Stimulated activated CD8-positive, alpha-beta memory T cell treated with anti-CD3 and anti-CD28 coated beads, Interleukin-7, amount 100 ng/mL, for 4 hours (primary cell): ENCODE results near the gene LRRC32.
"Not testable (repeated sequence)": the region's sequence is repeated elsewhere in the genome, so short reads cannot be mapped to it uniquely, and the experiment has no call there.

Experiments
- DNase-seq, 2 donors: peaks; one replicate each; pipeline ENCODE4 v3.0.0-alpha.2; 2020; ENCODE audit warnings: low read depth in 2 of 2

LRRC32 gene

DNA sequence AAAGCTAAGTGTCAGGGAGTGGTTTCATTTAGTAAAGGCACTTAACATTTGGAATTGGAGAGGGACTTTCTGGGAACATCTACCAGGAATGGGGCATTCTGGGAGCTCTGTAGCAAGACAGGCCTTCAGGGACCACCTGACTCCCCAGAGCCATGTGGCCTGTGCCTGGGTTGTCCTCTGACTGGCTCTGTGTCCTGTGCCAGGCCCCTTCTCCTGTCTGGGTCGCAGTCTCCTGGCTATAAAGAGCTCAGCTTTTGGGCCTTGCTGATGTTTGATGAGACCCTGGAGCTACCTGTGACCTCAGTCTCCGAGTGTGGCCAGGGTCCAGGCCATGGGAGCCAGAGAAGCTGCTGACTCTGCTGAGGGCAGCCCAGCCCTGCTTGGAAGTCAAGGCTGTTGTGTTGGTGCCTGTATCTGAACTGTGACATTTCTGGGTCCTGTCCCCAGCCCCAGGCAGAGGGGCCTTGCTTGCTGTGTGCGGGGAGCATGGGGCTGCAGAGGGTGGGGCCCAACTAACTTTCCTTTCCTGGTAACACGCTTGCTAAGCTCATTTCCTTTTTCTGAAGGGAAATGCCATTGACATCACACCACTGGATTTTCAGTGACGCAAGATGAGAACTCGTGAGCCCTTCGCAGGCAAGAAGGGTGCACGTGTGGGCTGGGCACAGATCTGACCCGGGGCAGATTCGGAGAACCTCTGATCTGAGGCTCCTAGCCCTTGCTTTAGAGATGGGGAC lies 41.3 kb downstream of the LRRC32 start:
- DNase-seq, result peak in 1 of 2 donors; percentile 3

DNA sequence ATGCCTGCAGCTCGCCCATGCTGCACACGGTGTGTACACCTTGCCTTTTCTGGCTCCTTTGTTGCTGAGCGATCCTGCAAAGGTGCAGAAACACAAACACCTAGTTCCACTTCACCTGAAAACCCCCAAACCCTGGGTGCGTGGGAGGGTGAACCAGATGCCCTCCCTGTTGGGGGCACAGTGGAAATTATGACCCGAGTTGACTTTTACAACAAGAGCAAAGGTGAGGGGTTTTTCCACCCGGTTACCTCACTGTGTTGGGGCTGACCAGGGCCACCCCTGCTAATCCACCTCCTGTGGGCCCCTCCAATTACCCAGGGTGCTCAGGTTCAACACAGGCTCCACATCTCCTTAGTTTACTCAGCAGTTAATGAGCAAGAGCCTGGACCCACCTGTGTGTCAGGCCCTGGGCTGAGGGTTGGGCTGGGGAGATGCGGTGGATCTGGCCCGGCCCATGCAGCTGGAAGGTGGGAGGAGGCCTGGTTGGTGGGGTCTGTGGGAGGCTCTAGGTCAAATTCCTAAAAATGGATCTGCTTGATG lies 42.1 kb downstream of the LRRC32 start:
- DNase-seq, result peak; percentile 34 to 41

DNA sequence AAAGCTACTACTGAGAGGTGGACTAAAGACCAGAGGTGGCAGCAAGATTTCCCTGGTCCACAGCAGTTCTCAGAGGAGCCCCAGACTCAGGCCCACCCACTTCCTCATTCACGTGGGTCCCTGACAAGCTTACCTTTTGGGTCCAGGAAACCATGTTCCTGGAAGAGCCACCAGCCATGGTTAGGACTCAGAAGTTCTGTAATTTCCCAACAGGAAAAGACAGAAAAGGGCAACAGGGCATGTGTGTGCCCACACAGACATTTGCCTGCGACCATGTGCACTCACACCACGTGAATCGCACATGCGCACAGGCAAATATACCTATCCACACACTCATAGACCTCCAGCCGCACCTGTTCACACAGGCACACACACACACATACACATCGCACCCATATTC lies 42.9 kb downstream of the LRRC32 start:
- DNase-seq, result no peak

DNA sequence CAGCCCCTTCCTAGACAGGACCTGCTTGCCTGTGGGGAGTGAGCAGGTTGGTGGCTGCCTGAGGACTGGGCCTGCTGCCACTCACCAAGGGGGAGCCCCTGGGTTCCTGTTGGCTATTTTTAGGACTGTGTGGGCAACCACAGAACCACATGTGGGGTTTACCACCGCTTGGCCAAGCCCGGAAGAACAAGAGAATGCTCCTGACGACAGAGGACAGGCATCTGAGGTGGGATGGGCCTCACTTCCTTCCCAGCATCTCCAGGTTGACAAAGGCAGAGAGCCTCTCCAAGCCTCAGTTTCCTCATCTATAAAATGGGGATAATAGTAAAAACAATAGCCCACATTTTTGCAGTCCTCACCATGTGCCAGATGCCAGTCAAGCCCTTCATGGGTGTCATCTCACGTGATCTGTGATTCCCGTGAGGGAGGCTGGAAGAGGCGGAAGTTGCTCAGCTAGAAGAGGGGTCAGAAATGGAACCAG lies 43.6 kb downstream of the LRRC32 start:
- peak; percentile 23 to 36 for DNase-seq

DNA sequence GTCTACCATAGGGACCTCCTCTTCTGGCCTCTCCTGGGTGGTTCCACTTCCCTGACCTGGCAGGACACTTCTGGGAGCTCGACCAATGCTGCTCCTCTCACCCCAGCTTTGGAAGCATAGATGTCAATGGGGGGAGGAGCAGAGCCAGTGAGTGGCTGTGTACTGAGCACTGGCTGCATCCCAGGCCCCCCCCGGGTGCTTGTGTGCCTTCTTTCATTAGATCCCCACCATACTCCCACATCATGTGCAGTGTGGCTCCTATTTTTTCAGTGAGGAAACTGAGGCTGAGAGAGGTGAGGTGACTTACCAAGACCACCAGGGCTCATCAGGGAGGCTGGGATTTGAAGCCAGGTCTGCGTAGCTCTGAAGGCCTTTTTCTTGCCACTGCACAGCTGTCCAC lies 44.3 kb downstream of the LRRC32 start:
- no peak for DNase-seq

DNA sequence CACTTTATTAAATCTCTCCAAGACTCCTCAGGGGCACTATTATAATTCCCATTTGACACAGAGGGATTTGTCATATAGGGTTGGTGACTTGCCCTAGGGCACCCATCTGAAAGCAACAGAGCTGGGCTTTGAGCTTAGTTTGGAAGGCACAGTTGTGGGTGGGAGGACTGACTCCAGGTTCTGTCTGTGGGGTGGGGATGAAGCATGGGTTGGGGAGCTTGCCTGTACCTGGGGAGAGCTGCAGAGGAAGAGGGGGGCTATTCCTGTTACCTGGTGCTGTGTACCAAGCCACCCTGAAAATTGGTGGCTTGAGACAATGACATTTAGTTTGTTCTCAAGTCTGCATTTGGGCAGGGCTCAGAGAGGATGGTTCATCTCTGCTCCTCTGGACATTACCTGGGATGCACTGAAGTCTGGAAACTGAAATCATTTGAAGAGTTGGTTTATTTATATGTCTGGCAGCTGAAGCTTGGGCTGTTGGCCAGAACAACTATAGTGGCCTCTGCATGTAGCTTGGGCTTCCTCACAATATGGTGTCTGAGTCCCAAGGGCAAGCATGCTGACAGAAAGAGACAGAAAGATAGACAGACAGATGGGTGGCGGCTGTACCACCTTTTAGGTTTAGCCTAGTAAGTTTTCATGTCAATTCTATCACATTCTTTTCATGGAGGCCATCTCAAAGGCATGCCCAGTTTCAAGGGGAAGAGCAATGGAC lies 44.9 kb downstream of the LRRC32 start:
- no peak for DNase-seq

DNA sequence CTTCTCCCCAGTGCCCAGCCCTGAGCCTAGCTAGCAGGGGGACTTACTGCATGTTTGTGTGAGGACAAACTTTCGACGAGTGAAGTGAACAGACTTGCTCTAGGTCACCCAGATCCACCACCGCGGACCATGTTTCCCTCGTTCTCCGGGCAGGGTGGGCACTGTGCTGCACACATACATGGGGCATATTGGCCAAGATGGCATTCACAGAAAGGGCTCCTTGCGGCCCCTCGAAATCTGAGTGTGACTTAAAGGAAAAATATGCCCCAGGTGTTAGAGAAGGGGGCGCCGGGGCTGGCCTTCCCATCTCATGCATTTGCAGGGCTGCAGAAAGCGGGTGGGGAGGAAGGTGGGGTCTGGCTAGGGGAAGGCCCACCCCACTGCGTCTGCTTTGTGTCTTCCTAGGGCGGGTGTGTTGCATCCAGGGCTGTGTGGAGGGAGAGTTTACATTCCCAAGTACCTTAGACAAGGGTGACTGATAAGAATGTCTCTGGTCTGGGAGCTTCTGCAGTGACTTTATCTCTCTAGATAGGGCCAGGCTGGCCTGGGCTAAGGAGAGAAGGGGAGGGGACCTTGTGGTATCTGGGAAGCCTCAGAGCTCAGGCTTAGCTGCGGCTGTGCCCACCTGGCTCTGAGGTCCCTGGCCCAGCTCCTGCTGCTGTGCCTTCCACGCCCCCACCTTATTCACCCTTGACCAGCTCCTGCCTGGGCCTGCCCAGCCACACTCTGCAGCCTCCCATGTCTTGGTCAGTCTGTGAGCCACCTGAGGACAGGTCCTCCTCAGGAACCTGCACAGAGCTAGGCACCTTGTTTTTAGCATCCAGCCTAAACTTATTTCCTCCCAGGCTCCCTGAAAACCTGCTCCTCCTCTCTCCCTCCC lies 45.8 kb downstream of the LRRC32 start:
- DNase-seq, result no peak

DNA sequence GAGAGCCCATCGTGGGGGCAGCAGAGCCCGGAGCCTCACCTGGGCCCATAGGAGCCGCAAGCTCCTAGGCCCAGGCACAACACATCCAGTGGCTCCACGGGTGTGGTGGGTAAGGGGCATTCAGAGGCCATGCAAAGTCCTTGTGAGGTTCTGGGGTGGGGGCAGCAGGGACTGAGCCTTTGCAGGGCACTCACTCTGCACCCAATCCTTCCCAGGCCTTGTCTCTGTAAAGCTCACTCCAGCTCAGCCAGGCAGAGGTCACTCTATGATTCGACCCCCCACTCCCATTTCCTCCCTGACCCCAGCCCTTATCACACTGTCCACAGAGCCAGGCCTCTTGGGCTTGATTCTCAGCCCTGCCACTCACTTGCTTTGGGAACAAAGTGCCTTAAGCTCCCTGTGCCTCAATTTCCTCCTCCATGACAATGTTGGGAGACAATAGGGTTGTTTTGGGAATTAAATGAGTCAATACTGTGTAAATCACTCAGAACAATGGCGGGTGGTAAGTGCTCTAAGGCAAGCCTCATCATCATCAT lies 46.6 kb downstream of the LRRC32 start:
- no peak for DNase-seq

DNA sequence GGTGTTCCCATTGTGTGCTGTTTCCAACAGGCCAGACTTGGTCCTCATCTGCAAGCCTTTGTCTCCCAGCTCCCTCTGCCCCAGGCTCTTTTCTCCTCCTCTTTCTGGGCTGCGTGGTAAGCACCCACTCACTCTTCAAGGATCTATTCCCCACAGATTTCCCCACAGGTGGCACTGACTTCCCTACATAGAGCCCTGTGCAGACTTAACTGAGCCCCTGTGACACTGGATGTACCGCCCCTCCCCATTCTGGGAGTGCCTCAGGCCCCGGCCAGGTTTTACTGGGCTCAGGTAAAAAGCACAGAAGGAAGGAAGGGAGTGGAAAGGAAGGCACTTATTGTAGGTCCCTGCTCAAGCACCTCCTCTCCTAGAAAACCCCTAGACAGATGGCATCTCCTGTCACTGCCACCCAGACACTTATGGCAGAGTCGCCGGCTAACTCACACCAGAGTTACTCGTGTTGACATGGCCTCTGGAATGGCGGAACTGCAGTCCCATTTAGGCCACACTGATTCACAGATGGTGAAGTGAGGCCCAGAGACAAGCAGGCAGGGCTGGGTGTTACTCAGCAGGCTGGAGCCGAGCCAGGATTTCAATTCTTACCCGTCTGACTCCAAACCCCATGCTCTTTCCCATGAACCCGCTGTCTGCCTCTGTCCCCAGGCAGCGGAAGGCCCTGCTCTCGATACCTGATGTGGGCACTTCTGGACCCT lies 47.2 kb downstream of the LRRC32 start:
- no peak for DNase-seq

DNA sequence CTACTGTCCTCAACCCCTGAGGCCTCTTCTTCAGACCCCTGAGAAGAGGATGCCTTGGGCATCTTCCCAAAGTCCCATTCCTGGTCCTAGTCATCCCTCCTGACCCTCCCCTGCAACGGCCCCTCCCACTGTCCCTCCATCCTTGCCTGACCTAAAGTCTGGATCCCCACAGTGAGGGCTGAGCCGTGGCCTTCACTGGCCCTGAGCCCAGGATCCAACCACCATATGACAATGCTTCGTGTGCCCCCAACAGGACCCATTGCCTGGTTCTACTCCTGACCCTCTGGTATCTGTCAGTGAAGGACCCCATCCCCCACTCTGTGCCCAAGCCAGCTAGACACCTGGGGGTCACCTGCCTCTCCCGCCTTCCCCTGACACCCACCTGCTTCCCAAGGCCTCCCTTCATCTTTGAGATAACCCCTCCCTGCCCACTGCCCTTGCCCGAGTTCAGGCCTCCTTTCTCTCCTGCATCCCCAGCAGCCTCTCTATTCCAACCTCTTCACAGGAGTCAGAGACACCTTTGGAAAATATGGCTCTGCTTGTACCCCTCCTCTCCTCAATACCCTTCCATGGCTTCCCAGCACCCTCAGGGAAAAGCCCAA lies 48.0 kb downstream of the LRRC32 start:
- no peak for DNase-seq

DNA sequence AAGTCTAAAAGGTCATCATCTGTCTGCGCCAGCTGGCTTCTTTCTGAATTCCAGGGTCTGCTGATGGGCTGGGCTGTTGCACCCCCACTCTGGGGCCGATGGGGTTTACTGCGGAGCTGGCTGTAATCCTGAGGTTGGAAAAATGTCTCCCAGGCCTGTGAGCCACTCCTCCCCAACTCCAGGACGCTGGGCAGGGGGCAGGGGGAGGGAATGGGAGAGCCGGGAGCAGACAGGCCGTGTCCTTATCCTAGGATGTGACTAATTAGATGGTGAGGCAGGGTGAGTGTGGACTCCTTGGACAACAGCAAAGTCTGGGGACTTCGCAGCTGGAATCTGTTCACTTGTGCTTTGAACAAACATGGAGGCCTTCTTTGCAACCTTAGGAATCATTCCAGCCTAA lies 48.7 kb downstream of the LRRC32 start:
- no peak for DNase-seq

DNA sequence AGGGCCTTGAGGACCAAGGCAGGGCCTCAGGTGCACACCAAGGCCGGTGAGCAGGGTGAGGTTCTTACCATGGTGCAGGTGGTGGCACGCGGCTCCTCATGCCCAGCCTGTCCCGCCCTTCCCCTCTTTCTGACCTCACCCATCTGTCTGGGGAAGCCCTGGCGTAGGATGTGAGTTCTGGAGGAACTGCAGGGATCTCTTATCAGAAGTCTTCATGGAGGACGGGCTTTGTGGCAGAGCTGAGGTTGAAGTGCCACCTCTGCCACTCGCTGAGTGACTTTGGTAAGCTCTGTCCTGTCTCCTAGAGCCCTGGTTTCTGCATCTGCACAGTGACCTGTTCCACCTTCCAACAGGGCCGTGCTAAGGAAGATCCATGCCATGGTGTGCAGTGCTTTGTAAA lies 49.1 kb downstream of the LRRC32 start:
- no peak for DNase-seq

DNA sequence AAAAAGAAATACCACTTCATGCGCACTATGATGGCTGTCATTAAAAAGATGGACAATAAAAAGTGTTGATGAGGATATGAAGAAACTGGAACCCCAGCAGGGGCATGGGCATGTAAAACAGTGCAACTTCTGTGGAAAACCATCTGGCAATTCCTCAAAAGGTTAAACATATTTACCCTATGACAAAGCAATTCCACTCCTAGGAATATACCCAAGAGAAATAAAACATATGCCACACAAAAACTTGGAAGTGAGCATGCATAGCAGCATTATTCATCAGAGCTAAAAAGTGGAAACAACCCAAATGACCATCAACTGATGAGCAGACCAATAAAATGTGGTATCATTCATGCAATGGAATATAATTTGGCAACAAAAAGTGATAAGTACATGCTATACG lies 50.1 kb downstream of the LRRC32 start:
- no peak for DNase-seq

DNA sequence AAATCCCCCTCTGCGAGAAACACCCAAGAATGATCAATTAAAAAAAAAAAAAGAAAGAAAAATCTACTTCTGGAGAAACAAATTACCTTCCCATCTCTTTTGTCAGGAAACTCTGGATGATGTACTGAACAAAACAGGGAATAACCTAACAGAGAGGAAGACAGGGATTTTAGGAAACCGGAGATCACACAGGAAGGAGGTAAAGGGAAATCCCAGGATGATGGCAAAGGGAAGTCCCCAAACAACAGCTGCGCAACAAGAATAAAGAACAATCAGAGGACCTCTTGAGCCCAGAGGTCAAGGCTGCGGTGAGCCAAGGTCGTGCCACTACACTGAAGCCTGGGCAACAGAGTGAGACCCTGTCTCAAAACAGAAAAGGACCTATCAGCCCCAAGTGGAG lies 50.7 kb downstream of the LRRC32 start:
- not testable (repeated sequence) for DNase-seq

DNA sequence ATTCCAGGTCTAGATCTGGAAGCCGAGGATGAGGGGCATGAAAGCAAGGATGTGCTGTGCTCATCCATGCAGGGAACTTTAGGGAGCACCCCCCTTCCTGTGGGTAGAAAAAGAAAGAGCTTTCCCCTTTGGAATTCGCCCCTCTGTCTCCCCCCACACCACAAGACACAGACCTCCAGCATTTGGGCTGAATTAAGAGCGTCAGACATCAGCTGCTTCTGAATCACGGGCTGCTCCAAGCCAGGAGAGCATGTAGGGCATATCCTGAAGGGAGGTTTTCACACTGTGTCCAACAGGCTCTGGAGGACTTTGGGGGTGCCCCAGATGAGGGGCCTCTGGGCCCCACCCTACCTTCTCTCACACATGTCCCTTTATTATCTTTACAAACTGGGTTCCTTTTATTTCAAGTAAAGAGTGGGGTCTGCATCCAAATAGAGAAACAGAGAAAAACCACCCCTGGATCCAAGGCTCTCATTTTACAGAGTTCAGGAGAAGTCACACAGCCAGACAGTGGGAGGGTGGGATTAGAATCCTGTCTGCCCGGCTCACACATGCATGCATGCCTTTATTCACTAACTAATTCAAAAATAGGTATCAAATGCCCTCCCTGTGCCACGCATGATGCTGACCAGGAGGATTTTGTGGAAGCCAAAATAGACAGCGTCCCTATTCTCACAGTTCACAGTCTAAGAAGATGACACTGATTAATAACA lies 52.8 kb downstream of the LRRC32 start:
- no peak for DNase-seq

DNA sequence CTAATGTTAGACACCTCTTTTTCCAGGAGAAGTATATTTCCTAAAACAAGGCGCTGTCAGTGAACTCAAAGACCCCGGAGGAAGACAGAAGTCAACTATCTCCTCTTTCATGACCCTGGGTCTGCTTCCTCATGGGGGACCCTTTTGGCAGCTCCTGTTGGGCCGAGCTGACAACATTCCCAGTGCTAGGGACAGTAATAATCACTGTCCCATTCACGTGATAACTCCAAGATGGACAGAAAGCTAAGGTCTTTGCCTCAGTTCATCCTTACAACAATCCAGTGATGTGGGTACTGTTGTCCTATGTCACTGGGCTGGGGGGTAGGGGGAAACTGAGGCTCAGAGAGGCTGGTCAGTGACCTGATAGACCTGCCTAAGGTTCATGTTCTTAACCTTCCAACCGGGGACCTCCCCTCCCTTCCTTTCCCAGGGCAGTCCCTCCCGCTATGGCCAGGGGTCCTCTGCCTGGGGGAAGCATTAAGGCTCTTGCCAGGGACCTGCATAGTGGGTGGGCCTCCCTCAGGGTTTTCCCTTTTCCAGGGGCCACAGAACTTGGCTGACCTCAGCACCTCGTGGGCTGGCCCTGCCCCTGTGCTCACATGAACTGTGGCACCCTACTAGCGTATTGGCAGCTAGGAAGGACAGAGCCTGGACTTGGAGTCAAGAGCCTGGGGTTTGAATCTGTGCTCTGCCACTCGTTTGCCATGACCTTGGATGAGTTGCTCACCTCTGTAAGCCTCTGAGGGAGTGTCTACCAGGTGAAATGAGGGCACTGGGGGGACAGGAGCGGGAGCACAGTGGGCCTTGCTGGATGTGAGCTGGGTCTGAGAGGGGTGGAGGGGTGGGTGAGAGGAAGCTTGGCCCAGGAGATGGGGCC lies 53.6 kb downstream of the LRRC32 start:
- DNase-seq, result no peak

DNA sequence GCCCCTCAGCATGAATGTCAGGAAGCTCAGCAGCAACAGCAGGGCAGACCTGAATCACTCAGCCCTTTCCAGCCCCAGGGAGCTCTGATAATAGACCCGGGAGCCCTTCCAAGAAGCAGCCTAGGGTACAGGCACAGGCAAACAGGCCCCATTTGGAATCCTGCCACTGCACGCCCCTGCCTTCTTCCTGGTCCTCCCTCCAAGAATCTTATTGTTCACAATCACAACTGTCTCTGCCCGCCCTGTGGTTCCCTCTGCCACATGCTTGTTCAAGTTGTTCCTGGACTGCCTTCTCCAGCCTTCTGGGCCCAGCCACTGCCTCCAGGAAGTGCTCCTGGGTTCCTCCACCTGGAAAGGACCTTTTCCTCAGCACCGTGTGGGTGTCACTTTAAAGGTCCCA lies 54.6 kb downstream of the LRRC32 start:
- no peak for DNase-seq

DNA sequence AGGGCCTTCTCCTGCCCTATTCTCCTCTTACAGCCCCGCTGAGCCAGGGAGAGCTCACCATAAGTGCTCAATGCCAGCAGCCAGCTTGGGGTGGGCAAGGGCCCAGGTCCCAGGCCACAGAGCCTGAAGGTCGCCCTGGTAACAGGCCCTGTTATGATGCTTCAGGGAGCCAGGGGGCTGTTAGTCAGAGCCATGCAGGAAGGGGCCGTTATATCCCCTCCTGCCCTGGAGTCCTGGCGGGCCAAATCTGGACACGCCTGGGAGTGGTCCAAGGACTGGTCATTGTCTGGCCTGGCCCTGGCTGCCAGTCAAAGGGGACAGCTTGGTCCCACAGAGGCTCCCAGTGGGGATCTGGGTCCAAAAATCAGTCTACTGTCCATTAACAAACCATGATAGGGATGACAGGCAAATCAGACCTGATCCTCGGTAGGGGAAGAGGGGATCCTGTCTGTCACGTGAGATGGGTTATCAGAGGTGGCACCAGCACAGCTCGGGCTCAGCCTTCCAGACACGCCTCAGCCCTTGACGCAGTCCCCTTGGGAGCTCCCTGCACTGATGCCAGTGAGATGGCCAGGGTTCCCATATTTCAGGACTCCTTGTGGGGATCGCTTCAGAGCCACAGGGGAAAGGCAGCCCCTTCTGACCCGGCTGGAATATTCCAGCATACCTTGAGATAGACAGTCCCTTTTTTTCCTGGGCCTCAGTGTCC lies 55.9 kb downstream of the LRRC32 start:
- no peak for DNase-seq
